Sigmoid colon (tissue), 4 donors: ENCODE data around the gene MSI1.

Experiments used
- CTCF ChIP-seq, 4 experiments: fragments of 450-650 bp in 3 of 4; fragments of 200-600 bp in 1 of 4; IDR thresholded peaks; one replicate each; pipeline ENCODE4 v1.5.1; 2016 to 2019; ENCODE audit warnings: antibody characterized with exemption in 4 of 4, mild to moderate bottlenecking in 3 of 4, moderate library complexity in 2 of 4
- EP300 ChIP-seq, 4 donors: sonication (generic); formaldehyde crosslinking; IDR thresholded peaks; one replicate each; pipeline ENCODE4 v1.6.1; 2017; ENCODE audit warnings: antibody characterized with exemption in 4 of 4
- POLR2A ChIP-seq, 2 donors: fragments of 450-650 bp; IDR thresholded peaks; one replicate each; pipeline ENCODE4 v1.6.1; 2016; ENCODE audit warnings: antibody characterized with exemption in 2 of 2, mild to moderate bottlenecking in 2 of 2, moderate library complexity in 2 of 2
- POLR2AphosphoS5 ChIP-seq, 4 donors: sonication (generic); formaldehyde crosslinking; IDR thresholded peaks; one replicate each; pipeline ENCODE4 v1.6.1; 2017; ENCODE audit warnings: antibody characterized with exemption in 4 of 4

GRCh38 chr12:120394483-120395367, 25.8 kb upstream of the MSI1 start:
- TF ChIP-seq CTCF (IDR thresholded peaks at IDR 0.05) (no peak), POLR2A (IDR thresholded peaks at IDR 0.05) (no peak), EP300 (IDR thresholded peaks at IDR 0.05) (no peak), POLR2AphosphoS5 (IDR thresholded peaks at IDR 0.05) (no peak)
